ENCODE results near the gene SVOP.
"Not testable (repeated sequence)": the region's sequence is repeated elsewhere in the genome, so short reads cannot be mapped to it uniquely, and the experiment has no call there.

Gene SVOP

GRCh38 chr12:109020796-109021380 lies at the start of gene SVOP:
TSS of gene SVOP (minus strand) at chr12:109021068. CDS start at chr12:109020868, 200 bp downstream.
- DNase-seq (ENCODE audit: low spot score), result peak; percentile 76

GRCh38 chr12:109069307-109070271 lies 48.7 kb upstream of the SVOP start:
- DNase-seq (ENCODE audit: low spot score), result no peak

GRCh38 chr12:109065853-109066193 lies 45.0 kb upstream of the SVOP start:
- no peak for DNase-seq (ENCODE audit: low spot score)

- DNase-seq (ENCODE audit: low spot score), result no peak
Observed at GRCh38 chr12:109065154-109065852, 44.4 kb upstream of the SVOP start.

GRCh38 chr12:109064143-109064542 lies 43.3 kb upstream of the SVOP start:
- no peak for DNase-seq (ENCODE audit: low spot score)

- no peak for DNase-seq (ENCODE audit: low spot score)
Observed at GRCh38 chr12:109058773-109059172, 37.9 kb upstream of the SVOP start.

- no peak for DNase-seq (ENCODE audit: low spot score)
Observed at GRCh38 chr12:109057376-109057775, 36.5 kb upstream of the SVOP start.

GRCh38 chr12:109056891-109057290 lies 36.0 kb upstream of the SVOP start:
- DNase-seq (ENCODE audit: low spot score), result no peak

GRCh38 chr12:109054520-109054919 lies 33.7 kb upstream of the SVOP start:
- DNase-seq (ENCODE audit: low spot score), result no peak

- not testable (repeated sequence) for DNase-seq (ENCODE audit: low spot score)
Observed at GRCh38 chr12:109054124-109054513, 33.3 kb upstream of the SVOP start.

GRCh38 chr12:109053382-109054123 lies 32.7 kb upstream of the SVOP start:
- DNase-seq (ENCODE audit: low spot score), result no peak

- DNase-seq (ENCODE audit: low spot score), result peak; percentile 98
Observed at GRCh38 chr12:109052414-109053323, 31.8 kb upstream of the SVOP start, which contains the start of gene USP30. TSS of gene USP30 (plus strand) at chr12:109052576. CDS start at chr12:109052679, 103 bp downstream.

- DNase-seq (ENCODE audit: low spot score), result no peak
Observed at GRCh38 chr12:109052097-109052413, 31.2 kb upstream of the SVOP start.

GRCh38 chr12:109049794-109050193 lies 28.9 kb upstream of the SVOP start:
- DNase-seq (ENCODE audit: low spot score), result not testable (repeated sequence)

- not testable (repeated sequence) for DNase-seq (ENCODE audit: low spot score)
Observed at GRCh38 chr12:109048706-109049105, 27.8 kb upstream of the SVOP start.

- no peak for DNase-seq (ENCODE audit: low spot score)
Observed at GRCh38 chr12:109047081-109047805, 26.4 kb upstream of the SVOP start.

GRCh38 chr12:109044241-109044640 lies 23.4 kb upstream of the SVOP start:
- no peak for DNase-seq (ENCODE audit: low spot score)

GRCh38 chr12:109036975-109037374 lies 16.1 kb upstream of the SVOP start:
- DNase-seq (ENCODE audit: low spot score), result no peak

GRCh38 chr12:109033239-109034196 lies 12.7 kb upstream of the SVOP start:
- no peak for DNase-seq (ENCODE audit: low spot score)
